Kidney (tissue), 14 donors: ENCODE results near the gene ARL16. TPM values are rescaled to one million over a fixed set of nuclear protein-coding genes. Genes with fewer than 3 reads are reported as not detected.

Experiments used
- DNase-seq, 5 donors: peaks; one replicate each; pipeline ENCODE4 v3.0.0-alpha.2; 2013 to 2020
- FAIRE-seq: peaks from 2 replicates; lab custom pipeline; 2012; peaks lifted over from hg19 to GRCh38; lab: Jason Lieb, UNC
- H3K27ac ChIP-seq, 2 donors: one replicate each; pipeline ENCODE4 v1.7.0; 2013; ENCODE audit warnings: low read depth in 2 of 2, low read length in 2 of 2, inconsistent platforms in 1 of 2
- H3K27me3 ChIP-seq: one replicate; pipeline ENCODE4 v1.7.1; 2013; ENCODE audit warnings: low read length, inconsistent platforms; ENCODE audit not compliant: control insufficient read depth, insufficient read depth
- H3K36me3 ChIP-seq, 3 donors: one replicate each; pipeline versions ENCODE4 v1.7.0 to v1.7.1; 2013; ENCODE audit warnings: low read length in 3 of 3, control low read depth in 1 of 3, inconsistent platforms in 1 of 3; ENCODE audit not compliant: insufficient read depth in 3 of 3, control insufficient read depth in 2 of 3
- H3K4me1 ChIP-seq, 3 donors: one replicate each; pipeline versions ENCODE4 v1.7.0 to v1.7.1; 2013; ENCODE audit warnings: low read length in 3 of 3, inconsistent platforms in 1 of 3, low read depth in 1 of 3; ENCODE audit not compliant: control insufficient read depth in 2 of 3, insufficient read depth in 2 of 3
- H3K4me3 ChIP-seq, 3 donors: one replicate each; pipeline versions ENCODE4 v1.7.0 to v1.8.1; 2013; ENCODE audit warnings: low read length in 3 of 3, control low read depth in 1 of 3, inconsistent platforms in 1 of 3
- H3K9ac ChIP-seq, 3 donors: one replicate each; pipeline versions ENCODE4 v1.7.0 to v1.7.1; 2013; ENCODE audit warnings: low read length in 3 of 3, control low read depth in 1 of 3, inconsistent platforms in 1 of 3
- H3K9me3 ChIP-seq, 3 donors: one replicate each; pipeline versions ENCODE4 v1.7.0 to v1.7.1; 2013; ENCODE audit warnings: low read length in 3 of 3, control low read depth in 1 of 3, inconsistent platforms in 1 of 3; ENCODE audit not compliant: control insufficient read depth in 2 of 3, insufficient read depth in 1 of 3
- CTCF ChIP-seq: IDR thresholded peaks from 3 replicates; pipeline ENCODE4 v1.5.1; 2012; ENCODE audit warnings: mild to moderate bottlenecking, moderate library complexity, borderline replicate concordance; ENCODE audit not compliant: insufficient read depth; ENCODE audit errors: extremely low read depth
- intact Hi-C: fragments of 100-400 bp; cut with DNase I; formaldehyde crosslinking; loops from one replicate; pipeline ENCODE4 v1.11.1; 2022
- polyA plus RNA-seq: library from polyadenylated mRNA; stranded (reverse); fragments of 350-450 nt; fragmentation: Illumina TruSeq; extraction: RNeasy Lipid Tissue Mini Kit (QIAGEN cat#74804); gene quantifications from one replicate; pipeline ENCODE4 v1.2.3, GENCODE V29; 2014; ENCODE audit warnings: low read depth, low replicate concordance; ENCODE audit not compliant: insufficient read depth
- total RNA-seq: library from RNA; stranded (reverse); fragmentation: NEBNext Ultra II Directional; extraction: Animal tissue kit (Norgen Biotek cat#: 25700); gene quantifications from one replicate; pipeline ENCODE4 v1.2.1, GENCODE V29; 2021
- donor health status: control.
- donor health status: control.
- donor health status: control.
- donor health status: control.
- donor health status: control.
- donor health status: DM: yes; HTN: yes; CAD: no.
- donor health status: Normal renal cell carcinoma (clear cell type).

Gene ARL16
- total and polyA plus RNA-seq, 2 donors from 2014 or later = 34.7 to 76.1 TPM

GRCh38 chr17:81717766-81718089 lies 34.1 kb upstream of the ARL16 start:
- no peak overlapping the region for H3K4me3 ChIP-seq
- FAIRE-seq (no peak), DNase-seq (no peak)
- no peaks in the 10 kb centered on the region for H3K27me3 ChIP-seq
- H3K9ac ChIP-seq = no peak overlapping the region
- H3K9me3 ChIP-seq = no peaks in the 10 kb centered on the region
- intact Hi-C loops = no loop called here
- TF ChIP-seq CTCF = no peak
- H3K27ac ChIP-seq = no peak overlapping the region
- no peaks in the 10 kb centered on the region for H3K36me3 ChIP-seq
- peaks cover 0 to 23% (median 4%) of the 10 kb centered on the region in 3 donors for H3K4me1 ChIP-seq

GRCh38 chr17:81717049-81717765 lies 33.6 kb upstream of the ARL16 start:
- DNase-seq = peak in 1 of 5 donors; percentile 77
- Histone ChIP-seq H3K4me1 (peaks cover 0 to 23% (median 0%) of the 10 kb centered on the region in 3 donors), H3K27ac (no peak overlapping the region), H3K9ac (no peak overlapping the region), H3K9me3 (no peaks in the 10 kb centered on the region), H3K27me3 (no peaks in the 10 kb centered on the region), H3K4me3 (no peak overlapping the region), H3K36me3 (no peaks in the 10 kb centered on the region)
- intact Hi-C loops = no loop called here
- TF ChIP-seq CTCF = no peak
- FAIRE-seq = no peak

GRCh38 chr17:81716674-81716996 lies 33.0 kb upstream of the ARL16 start:
- H3K36me3 ChIP-seq = no peaks in the 10 kb centered on the region
- H3K4me3 ChIP-seq = no peak overlapping the region
- no peaks in the 10 kb centered on the region for H3K27me3 ChIP-seq
- intact Hi-C loops = no loop called here
- no peaks in the 10 kb centered on the region for H3K9me3 ChIP-seq
- no peak for FAIRE-seq
- H3K27ac ChIP-seq = no peak overlapping the region
- H3K4me1 ChIP-seq = peaks cover 0 to 21% (median 0%) of the 10 kb centered on the region in 3 donors
- DNase-seq = no peak
- no peak for TF ChIP-seq CTCF
- H3K9ac ChIP-seq = no peak overlapping the region
